ACC112 (cell line): Measurements from ENCODE around the gene ASAP2.
A peak's percentile ranks its signal among the peaks of the same experiment; 100 is the strongest.

Source experiments
- H2AFZ ChIP-seq: fragments of 200-600 bp; sonication (generic); one replicate; pipeline ENCODE4 v1.6.0; 2017; ENCODE audit warnings: antibody characterized with exemption, low read length; ENCODE audit not compliant: unreplicated experiment
- H3K27ac ChIP-seq: fragments of 200-600 bp; sonication (generic); 2 replicates; pipeline ENCODE4 v1.5.1; 2014; ENCODE audit warnings: low read depth, mild to moderate bottlenecking, antibody characterized with exemption, low read length, moderate library complexity
- H3K27me3 ChIP-seq: fragments of 200-600 bp; sonication (generic); 2 replicates; pipeline ENCODE4 v1.6.1; 2014; ENCODE audit warnings: mild to moderate bottlenecking, antibody characterized with exemption, low read length, moderate library complexity, mixed read lengths; ENCODE audit not compliant: insufficient read depth
- H3K36me3 ChIP-seq: fragments of 200-600 bp; sonication (generic); 2 replicates; pipeline ENCODE4 v1.6.1; 2016; ENCODE audit warnings: mild to moderate bottlenecking, antibody characterized with exemption, low read length, moderate library complexity, mixed read lengths; ENCODE audit not compliant: insufficient read depth
- H3K4me1 ChIP-seq: fragments of 200-600 bp; sonication (generic); one replicate; pipeline ENCODE4 v1.6.1; 2016; ENCODE audit warnings: low read length, mixed read lengths; ENCODE audit not compliant: insufficient read depth, unreplicated experiment, control insufficient read depth
- H3K4me3 ChIP-seq: fragments of 200-600 bp; sonication (generic); 2 replicates; pipeline ENCODE4 v1.5.1; 2014; ENCODE audit warnings: mild to moderate bottlenecking, low read depth, low read length
- H3K79me2 ChIP-seq: fragments of 200-600 bp; sonication (generic); one replicate; pipeline ENCODE4 v1.6.0; 2016; ENCODE audit warnings: low read length; ENCODE audit not compliant: control insufficient read depth, unreplicated experiment, insufficient read depth

The ASAP2 gene

DNA sequence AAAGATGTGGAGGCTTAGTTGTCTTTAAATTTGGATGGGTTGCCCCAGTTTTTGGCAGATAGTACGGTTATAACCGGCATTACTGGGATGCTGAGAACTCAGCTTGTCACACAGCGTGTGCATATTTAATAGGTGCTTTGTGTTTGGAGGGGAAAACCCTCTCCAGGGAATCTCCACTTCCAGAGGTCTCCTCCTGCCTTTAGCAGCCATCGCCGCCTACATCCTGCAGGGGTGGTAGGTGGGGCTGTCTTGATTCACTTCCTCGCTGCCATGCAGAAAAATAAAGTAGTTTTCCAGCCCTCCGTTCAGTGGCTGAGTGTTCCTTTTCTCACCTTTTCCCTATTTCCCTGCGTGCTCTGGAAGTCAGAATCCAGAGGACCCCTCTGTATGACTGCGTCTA, 140.3 kb downstream of the ASAP2 start:
- H3K4me3 ChIP-seq: no peak overlapping the region

DNA sequence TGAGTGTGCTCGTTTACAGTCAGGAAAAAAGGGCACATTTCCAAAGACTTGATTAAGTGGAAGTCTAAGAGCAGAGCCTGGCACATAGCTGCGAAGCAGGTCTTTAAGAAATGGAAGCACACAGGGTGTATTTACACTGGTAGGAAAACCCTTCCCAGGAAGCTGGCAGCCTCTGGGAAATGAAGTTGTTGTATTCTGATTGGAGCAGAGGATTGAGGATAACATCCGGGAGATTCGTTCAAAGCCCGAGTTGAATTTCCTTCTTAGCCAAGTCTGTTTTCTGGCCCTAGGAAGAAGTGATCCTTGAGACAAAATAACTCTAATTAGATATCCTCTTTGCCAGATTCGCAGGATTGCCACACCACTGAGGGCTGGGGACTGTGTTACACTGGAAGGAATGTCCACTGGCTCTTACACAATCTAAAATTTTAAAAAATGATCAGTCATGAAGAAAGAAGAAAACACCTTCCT, 140.8 kb downstream of the ASAP2 start:
- Histone ChIP-seq H3K4me1 (peaks cover 10% of the 10 kb centered on the region), H3K36me3 (peaks cover 27% of the 10 kb centered on the region), H3K79me2 (no peaks in the 10 kb centered on the region), H3K27me3 (no peaks in the 10 kb centered on the region), H2AFZ (no peak overlapping the region), H3K27ac (peak overlapping the region; percentile 61), H3K4me3 (no peak overlapping the region)

More for the DNA sequence above, 140.3 kb downstream of the ASAP2 start:
- Histone ChIP-seq H3K79me2 (no peaks in the 10 kb centered on the region), H3K36me3 (peaks cover 33% of the 10 kb centered on the region), H2AFZ (no peak overlapping the region), H3K27ac (peak overlapping the region; percentile 61; the same call in 1 of the 2 replicates), H3K27me3 (no peaks in the 10 kb centered on the region), H3K4me1 (peaks cover 10% of the 10 kb centered on the region)

DNA sequence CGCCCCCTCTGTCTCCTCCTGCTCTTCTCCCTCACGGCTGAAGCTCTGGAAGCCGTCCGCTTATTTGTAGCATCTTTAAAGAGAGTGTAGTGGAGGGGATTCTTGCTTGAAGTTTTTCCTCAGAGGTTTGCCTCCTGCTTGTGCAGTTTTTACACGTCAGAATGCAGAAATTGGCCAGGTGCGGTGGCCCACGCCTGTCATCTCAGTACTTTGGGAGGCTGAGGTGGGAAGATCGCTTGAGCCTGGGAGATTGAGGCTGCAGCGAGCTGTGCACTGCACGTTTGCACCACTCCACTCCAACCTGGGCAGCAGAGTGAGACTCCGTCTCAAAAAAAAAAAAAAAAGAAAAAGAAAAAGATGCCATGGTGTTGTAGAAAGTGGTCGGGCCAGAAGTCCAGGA, 147.7 kb downstream of the ASAP2 start:
- Histone ChIP-seq H3K4me3 (no peak overlapping the region), H3K79me2 (no peaks in the 10 kb centered on the region), H3K27ac (no peak overlapping the region), H2AFZ (no peak overlapping the region), H3K36me3 (peaks cover 32% of the 10 kb centered on the region), H3K4me1 (no peaks in the 10 kb centered on the region), H3K27me3 (no peaks in the 10 kb centered on the region)

- H3K4me1 ChIP-seq: no peaks in the 10 kb centered on the region
- H2AFZ ChIP-seq: no peak overlapping the region
- H3K79me2 ChIP-seq: no peaks in the 10 kb centered on the region
- H3K36me3 ChIP-seq: peaks cover 39% of the 10 kb centered on the region
- H3K4me3 ChIP-seq: no peak overlapping the region
- no peak overlapping the region for H3K27ac ChIP-seq
- H3K27me3 ChIP-seq: no peaks in the 10 kb centered on the region
Observed at GRCh38 chr2:9355270-9355669, 148.7 kb downstream of the ASAP2 start.

DNA sequence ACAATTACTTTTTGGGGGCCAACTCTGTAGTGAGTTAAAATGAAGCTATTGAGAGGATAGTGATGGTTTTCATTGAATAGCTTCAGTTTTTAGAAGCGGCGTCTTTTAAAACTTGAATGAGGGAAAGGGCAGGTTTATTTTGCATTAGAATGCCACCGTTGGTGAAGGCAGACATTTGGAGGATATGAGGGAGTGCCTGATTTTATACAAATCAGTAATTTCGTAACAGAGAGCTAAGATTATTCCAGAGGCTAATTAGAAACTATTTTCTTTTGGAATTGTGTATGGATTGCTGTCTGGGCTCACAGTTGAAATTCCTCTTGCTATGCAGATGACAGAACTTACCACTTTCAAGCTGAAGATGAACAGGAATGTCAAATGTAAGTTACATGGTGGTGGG, 149.1 kb downstream of the ASAP2 start:
- Histone ChIP-seq H3K4me1 (no peaks in the 10 kb centered on the region), H3K79me2 (no peaks in the 10 kb centered on the region), H3K4me3 (no peak overlapping the region), H3K36me3 (peaks cover 38% of the 10 kb centered on the region), H3K27me3 (no peaks in the 10 kb centered on the region), H2AFZ (no peak overlapping the region), H3K27ac (no peak overlapping the region)

DNA sequence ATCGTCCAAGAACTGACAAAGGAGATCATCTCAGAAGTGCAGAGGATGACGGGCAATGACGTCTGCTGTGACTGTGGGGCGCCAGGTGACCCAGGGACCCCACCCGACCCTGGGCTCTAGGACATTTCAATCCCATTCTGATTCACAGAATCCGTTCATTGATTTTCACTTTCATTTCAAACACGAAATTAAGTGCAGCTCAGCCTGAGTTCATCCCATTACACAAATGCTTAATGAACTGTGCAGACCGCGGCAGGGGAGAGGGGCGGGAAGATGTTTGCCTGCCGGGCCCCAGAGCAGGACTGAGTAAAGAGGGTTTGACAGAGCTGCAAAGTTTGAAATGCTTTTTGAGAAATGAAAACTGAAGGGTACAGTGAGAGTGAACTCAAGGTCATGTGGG, 149.6 kb downstream of the ASAP2 start:
- H3K27ac ChIP-seq: no peak overlapping the region
- H3K36me3 ChIP-seq: peaks cover 35% of the 10 kb centered on the region
- H3K4me3 ChIP-seq: no peak overlapping the region
- H3K27me3 ChIP-seq: no peaks in the 10 kb centered on the region
- H2AFZ ChIP-seq: no peak overlapping the region
- H3K4me1 ChIP-seq: no peaks in the 10 kb centered on the region
- no peaks in the 10 kb centered on the region for H3K79me2 ChIP-seq

DNA sequence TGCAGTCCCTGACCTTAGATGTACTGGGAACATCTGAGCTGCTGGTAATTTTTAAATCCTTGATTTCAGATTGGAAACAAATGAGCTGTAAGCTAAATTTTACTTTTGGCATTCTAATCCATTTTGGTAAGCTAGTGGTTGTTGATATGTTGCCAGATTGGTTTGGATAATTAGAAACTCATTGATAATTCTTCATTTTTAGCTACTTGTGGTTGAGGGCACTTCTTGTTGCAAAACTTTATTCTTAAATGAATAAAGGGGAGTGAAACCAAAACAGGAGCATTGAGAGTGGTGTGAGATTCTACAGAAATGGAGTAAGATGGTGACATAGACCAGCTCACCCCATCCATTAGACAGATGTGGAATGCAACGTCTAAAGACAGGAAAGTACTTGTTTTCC, 152.2 kb downstream of the ASAP2 start:
- H3K4me3 ChIP-seq: no peak overlapping the region
- peaks cover 36% of the 10 kb centered on the region for H3K36me3 ChIP-seq
- no peak overlapping the region for H2AFZ ChIP-seq
- no peaks in the 10 kb centered on the region for H3K79me2 ChIP-seq
- no peaks in the 10 kb centered on the region for H3K27me3 ChIP-seq
- no peak overlapping the region for H3K27ac ChIP-seq
- no peaks in the 10 kb centered on the region for H3K4me1 ChIP-seq

GRCh38 chr2:9359463-9359862, 152.9 kb downstream of the ASAP2 start:
- Histone ChIP-seq H3K27me3 (no peaks in the 10 kb centered on the region), H3K36me3 (peaks cover 38% of the 10 kb centered on the region), H3K4me3 (no peak overlapping the region), H3K79me2 (no peaks in the 10 kb centered on the region), H2AFZ (no peak overlapping the region), H3K4me1 (peaks cover 3% of the 10 kb centered on the region), H3K27ac (no peak overlapping the region)

DNA sequence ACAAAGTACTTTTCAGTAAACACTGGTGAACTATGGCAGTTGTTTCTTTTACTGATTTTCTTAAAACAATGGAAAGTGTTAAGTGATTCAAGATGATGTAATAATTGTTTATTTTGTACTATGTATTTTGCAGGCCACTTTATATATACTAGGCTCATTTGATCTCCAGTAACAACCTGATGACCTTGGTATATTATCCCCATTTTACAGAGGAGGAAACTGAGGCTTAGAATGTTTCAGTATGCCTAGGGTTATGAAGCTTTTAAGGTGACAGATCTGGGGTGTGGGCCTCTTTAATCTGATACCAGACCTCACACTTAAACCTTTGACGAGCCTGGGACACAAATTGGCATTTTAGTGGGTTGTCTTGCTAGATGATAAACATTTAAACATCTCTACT, 153.5 kb downstream of the ASAP2 start:
- Histone ChIP-seq H3K27ac (no peak overlapping the region), H2AFZ (no peak overlapping the region), H3K36me3 (peaks cover 37% of the 10 kb centered on the region), H3K27me3 (no peaks in the 10 kb centered on the region), H3K4me3 (no peak overlapping the region), H3K4me1 (peaks cover 10% of the 10 kb centered on the region), H3K79me2 (no peaks in the 10 kb centered on the region)

DNA sequence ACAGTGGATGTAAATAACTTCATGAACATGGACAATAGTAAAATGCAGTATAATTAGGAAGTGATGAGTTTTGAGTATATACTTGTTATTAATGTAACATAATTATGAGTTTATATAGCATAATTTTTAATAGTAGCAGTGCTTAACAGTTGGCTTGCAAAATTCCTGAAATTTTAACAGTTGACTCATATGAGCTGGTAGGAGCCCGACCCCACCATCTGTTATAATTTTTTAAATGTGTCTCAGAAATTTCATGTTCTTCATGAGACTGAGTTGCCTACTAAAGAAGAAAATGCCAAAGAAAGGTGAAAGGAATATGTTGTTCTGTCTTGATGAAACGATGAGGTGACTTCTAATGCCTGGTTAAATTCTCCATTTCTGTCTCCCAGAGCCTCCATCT, 154.1 kb downstream of the ASAP2 start:
- H3K36me3 ChIP-seq: peaks cover 35% of the 10 kb centered on the region
- no peak overlapping the region for H2AFZ ChIP-seq
- peaks cover 15% of the 10 kb centered on the region for H3K4me1 ChIP-seq
- H3K79me2 ChIP-seq: no peaks in the 10 kb centered on the region
- H3K27me3 ChIP-seq: no peaks in the 10 kb centered on the region
- H3K4me3 ChIP-seq: no peak overlapping the region
- no peak overlapping the region for H3K27ac ChIP-seq

DNA sequence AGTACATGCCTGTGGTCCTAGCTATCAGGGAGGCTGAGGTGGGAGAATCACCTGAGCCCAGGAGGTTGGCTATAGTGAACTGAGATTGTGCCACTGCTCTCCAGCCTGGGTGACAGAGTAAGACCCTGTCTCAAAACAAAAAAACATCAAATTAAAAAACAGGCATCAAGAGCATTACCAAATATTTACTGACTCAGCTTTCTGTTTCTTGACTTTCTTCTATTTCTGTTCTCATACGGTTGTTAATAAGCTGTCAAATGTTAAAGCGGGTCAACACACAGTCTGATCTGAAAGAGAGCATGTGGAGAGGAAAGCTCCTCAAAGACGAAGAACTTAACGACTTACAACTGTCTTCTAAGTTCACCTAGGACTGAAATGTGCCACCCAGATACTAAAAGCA, 157.8 kb downstream of the ASAP2 start:
- no peaks in the 10 kb centered on the region for H3K27me3 ChIP-seq
- H3K36me3 ChIP-seq: peaks cover 26% of the 10 kb centered on the region
- peaks cover 15% of the 10 kb centered on the region for H3K4me1 ChIP-seq
- H2AFZ ChIP-seq: no peak overlapping the region
- H3K4me3 ChIP-seq: no peak overlapping the region
- H3K27ac ChIP-seq: peak overlapping the region; percentile 22; the same call in 1 of the 2 replicates
- H3K79me2 ChIP-seq: no peaks in the 10 kb centered on the region
